GM21619 (cell line): ENCODE results near the gene SHISA4.
"Not testable (repeated sequence)": the region's sequence is repeated elsewhere in the genome, so short reads cannot be mapped to it uniquely, and the experiment has no call there.

Experiments used
- ATAC-seq: cut with Tn5 transposase; IDR thresholded peaks from one replicate; pipeline ENCODE4 v1.9.1; 2021; ENCODE audit not compliant: unreplicated experiment

SHISA4 gene

DNA sequence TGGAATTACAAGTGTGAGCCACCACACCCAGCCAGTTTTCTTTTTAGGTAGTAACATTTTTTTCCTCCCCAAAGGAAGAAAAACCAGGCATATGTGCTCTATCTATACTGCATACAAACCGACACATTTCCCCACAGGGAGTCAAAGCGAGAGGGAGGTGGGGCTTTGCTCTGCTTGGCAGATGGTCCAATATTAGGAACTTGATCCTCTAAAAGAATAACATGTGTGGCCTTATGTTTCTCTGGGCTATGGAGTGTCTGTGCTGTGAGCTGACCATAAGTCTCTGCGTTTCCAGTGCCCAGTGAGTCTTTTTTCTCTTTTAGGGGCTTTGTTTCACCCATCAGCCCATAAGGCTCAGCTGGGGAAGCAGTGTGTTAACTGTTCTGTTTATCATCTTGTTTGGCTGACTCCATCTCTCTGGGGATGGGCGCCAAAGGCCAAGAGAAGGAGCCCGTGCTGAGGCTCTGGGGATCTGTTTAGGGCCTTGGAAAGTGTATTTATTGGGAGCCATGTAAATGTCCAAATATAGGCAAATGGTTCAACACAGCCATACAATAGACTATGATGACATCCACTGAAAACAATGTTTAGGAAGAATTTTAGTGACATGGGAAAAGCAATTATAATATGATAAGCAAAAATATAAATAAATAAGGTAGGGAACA lies 37.4 kb downstream of the SHISA4 start:
- no peak for ATAC-seq

DNA sequence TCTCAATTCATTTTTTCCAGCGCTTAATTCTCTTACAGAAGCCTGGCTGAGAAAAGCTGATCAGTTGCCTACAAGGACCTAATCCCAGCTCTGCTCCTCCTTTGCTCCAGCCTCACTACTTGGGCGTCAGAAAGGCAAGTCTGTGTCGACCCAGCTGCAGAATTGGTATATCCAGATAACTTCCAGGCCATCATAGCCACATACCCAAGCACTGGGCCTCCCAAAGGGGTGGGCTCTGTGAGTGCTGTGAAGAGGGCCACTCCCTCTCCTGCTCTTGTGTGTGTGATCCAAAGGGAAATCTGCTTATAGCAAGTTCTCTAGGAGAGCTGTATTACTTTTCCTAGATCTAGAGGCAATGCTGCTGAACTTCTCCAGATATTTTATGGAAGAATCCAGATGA lies 39.6 kb downstream of the SHISA4 start:
- ATAC-seq: no peak

DNA sequence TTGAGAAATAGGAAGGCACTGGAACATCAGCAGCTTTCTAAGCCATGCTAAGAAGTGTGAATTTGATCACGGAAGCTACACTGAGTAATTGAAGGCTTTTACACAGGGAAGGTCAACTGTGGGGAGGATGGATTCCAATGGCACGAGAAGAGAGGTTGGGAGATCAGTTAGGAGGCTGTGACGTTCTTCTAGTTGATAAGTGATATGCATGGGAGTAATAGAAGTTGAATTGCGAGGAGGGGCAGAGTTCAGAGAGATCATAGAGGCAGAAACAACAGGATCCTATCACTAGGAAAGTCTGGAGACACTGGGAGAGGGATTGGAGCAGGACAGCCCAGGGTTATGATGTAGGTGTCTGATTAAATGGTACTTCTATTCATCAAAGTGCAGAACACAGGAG lies 41.4 kb downstream of the SHISA4 start:
- no peak for ATAC-seq

DNA sequence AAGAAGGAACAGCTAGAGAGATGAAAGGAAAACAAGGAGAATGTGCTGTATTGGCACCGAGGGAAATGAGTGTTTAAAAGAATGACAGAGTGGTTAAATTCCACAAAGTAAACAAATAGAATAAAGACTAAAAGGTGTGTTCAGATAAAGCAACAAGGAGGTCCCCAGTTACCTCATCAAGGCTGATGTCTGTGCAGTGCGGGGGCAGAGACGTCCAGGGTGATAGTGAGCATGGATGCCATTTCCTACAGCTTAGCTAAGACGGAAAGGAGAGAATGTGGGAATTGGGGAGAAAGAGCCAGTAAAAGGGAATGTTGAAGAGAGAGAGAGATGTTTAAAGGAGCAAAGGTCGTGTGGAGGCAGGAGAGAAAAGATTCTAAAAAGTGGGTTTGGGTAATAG lies 42.1 kb downstream of the SHISA4 start:
- ATAC-seq: no peak

DNA sequence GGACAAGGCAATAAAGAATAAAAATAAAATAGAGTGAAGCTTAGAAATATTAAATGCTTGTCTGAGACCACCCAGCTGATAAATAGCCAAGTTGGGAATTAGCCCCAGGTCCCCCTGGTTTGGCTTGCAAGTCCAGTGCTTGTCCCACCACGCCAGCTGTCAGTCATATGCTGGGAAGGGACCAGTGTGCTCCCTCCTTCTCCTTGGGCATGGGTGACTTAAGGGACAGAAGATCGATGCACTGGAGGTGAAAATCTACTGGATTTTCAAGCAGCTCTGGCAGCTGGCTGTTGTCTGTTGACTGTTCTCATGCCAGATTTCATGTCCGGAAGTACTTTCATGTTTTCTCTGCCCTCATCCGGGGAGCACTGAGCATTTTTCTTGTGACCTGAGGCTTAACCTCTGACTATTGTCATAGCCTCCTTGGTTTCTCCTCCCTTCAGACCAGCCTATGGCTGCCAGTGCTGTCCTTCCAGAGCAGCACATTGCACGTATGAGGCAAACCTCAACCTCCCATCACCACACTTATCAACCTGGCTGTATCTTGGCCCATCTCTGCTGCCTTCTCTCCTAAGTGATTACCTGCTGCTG lies 45.2 kb downstream of the SHISA4 start:
- ATAC-seq: no peak

DNA sequence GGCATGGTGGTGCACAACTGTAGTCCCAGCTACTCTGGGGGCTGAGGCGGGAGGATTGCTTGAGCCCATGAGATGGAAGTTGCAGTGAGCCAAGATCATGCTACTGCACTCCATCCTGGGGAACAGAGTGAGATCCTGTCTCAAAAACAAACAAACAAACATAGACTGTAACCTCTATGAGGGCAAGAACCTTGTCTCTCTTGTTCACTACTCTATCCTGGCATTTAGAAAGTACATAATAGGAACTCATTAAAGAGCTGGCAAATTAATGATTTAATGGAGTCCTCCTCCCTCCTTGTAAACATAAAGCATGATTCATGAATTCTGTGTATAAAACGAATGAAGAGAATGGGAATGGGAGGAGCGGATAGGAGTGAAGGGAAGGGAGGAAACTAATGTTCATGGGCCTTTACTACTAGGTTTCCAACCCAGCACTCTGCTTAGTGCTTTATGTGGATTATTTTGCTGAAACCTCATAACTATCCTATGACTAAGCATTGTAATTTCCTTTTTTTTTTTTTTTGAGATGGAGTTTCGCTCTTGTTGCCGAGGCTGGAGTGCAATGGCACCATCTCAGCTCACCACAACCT lies 49.0 kb downstream of the SHISA4 start:
- ATAC-seq: no peak

DNA sequence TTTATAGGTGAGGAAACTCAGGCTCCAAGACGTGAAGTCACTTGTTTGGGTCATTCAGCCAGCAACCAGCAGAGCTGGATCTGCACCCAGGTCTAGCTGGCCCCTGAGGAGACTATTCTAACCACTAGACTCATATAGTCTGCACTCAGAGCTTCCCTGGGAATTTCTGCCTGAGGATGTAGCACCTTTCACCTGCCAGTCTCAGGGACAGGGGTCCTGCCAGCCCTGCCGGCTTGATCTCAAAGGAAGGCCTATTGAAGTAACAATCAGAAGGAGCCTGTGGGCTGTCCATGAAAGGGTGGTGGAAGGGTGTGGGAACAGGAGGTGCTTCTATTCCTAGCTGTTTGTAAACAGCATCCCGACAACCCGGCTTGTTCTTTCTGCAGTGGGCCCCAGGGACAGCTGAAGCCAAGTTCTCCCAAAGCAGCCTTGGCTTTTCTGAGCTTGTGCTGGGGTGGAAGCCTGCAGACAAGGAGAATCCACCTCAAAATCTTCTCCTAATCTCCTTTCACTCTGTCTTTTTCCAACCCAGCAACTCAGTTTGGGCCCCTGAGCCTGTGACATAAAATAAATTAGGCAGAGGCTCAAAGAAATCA lies 49.8 kb downstream of the SHISA4 start:
- no peak for ATAC-seq

DNA sequence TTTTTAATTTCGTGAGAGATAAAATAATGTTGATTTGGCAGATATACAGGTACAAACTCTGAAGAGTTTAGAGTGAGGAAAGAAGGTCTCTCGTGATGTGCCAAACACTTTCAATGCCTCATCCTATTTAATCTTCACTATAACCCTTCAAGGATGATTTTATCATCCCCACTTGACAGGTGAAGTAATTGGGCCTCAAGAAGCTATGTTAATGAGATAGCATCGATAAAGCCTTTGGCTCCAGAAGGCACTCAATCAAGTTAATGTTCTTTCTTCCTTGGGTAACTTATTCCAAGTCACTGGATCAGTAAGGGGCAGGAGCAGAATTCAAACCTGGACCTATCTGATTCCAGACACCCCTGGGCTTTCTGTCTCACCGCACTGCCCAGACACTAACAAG lies 50.5 kb downstream of the SHISA4 start:
- ATAC-seq: no peak

DNA sequence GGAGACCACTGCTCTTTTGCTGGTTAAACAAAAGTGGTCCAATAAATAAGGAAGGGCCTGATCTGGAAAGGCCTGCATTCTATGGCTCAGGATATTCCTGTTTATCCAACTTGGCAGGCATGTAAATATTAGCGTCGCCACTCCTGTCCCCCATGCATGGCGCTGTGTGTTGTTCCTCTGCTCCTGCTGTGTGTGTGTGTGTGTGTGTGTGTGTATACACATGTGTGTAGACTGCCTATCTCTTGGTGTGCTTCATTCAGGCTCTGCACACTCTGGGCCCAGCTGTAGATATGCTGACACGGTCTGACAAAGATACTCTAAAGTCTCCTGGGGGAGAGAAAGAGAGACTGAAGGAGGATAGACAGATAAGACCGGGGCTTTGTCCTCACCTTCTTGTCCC lies 50.9 kb downstream of the SHISA4 start:
- ATAC-seq: no peak

DNA sequence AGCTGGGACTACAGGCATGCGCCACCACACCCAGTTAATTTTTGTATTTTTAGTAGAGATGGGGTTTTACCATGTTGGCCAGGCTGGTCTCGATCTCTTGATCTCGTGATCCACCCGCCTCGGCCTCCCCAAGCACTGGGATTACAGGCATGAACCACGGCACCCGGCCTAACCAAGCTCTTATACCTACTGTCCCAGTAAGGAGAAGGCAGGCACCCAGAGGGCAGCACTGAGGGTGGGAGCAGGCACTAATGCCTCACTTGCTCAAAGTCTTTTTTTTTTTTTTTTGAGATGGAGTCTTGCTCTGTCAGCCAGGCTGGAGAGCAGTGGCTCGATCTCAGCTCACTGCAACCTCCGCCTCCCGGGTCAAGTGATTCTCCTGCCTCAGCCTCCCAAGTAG lies 51.6 kb downstream of the SHISA4 start:
- ATAC-seq: not testable (repeated sequence)

DNA sequence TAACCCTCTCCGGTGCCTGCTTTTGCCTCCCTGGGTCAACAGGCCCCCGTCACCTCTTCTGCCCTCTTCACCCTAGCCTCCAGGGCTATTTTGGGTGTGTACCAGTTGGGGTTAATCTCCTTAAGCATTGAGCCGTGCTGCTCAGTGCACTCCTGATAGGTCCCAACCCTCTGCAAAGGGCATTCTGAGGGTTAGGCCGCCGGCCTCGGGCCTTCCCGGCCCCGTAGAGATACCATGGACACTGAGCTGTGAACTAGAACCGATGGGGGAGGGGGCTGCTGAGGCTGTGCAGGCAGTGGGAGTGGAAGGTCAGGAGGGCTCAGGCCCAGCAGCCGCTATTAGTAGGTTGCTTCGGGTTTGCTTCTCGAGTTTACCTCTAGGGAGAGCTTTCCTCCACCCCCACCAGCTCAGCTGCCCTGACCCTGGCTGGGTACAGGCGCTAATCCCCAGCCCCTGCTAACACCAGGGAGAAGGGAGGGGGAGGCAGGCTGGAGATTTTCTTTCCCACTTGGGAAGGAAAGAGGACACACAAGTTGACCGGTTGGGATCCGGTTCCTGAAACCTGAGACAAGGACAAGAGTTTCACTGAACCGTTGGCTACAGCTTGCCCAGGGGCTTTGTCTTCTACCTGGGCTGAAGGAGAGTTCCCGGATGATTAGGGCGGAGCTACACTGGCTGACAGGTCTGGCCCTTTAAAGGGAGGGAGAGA lies 52.9 kb downstream of the SHISA4 start:
- no peak for ATAC-seq

DNA sequence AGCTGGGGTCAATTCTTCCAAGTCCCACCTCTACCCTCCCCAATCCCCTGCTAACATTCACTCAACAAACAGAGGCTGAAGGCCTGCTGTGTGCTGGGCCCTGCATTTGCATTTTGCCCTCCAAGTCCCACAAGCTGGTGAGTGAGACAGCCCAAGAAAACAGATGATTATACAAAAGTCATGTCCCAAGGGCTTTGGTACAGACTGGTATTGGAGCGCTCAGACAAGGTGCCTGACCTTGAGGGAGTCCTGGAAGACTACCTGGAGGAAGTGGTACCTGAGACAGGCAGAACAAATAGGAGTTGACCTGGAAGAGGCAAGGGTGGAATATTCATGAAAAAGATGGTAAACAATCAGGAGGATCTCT lies 53.4 kb downstream of the SHISA4 start:
- ATAC-seq: no peak
